Activated CD4-positive, alpha-beta T cell treated with anti-CD3 and anti-CD28 coated beads, Interleukin-2, amount 50 U/mL, for 24 hours (primary cell): ENCODE data around the gene IQSEC3.

Experiments
- DNase-seq, 2 donors: peaks; one replicate each; pipeline ENCODE4 v3.0.0-alpha.2; 2020; ENCODE audit warnings: low read depth in 1 of 2, low spot score in 1 of 2

IQSEC3 gene

GRCh38 chr12:162467-163307 is 96.1 kb downstream of the IQSEC3 start:
- no peak for DNase-seq

- DNase-seq = no peak
Measured at GRCh38 chr12:163406-163986, 96.9 kb downstream of the IQSEC3 start.

- DNase-seq = no peak
Measured at GRCh38 chr12:164207-164606, 97.6 kb downstream of the IQSEC3 start.

GRCh38 chr12:165862-166368 is 99.3 kb downstream of the IQSEC3 start:
- no peak for DNase-seq

- no peak for DNase-seq
Measured at GRCh38 chr12:166425-167075, 100.0 kb downstream of the IQSEC3 start.

GRCh38 chr12:167959-168600 is 101.5 kb downstream of the IQSEC3 start:
- DNase-seq = no peak

GRCh38 chr12:168763-169525 is 102.4 kb downstream of the IQSEC3 start:
- DNase-seq = no peak

- DNase-seq = no peak
Measured at GRCh38 chr12:169528-170370, 103.2 kb downstream of the IQSEC3 start.

GRCh38 chr12:170371-171225 is 104.0 kb downstream of the IQSEC3 start:
- no peak for DNase-seq

- DNase-seq = no peak
Measured at GRCh38 chr12:171276-171675, 104.7 kb downstream of the IQSEC3 start.

- DNase-seq = no peak
Measured at GRCh38 chr12:171743-172676, 105.4 kb downstream of the IQSEC3 start.

GRCh38 chr12:172732-173161 is 106.2 kb downstream of the IQSEC3 start:
- DNase-seq = no peak

- DNase-seq = no peak
Measured at GRCh38 chr12:174124-174523, 107.6 kb downstream of the IQSEC3 start.

- no peak for DNase-seq
Measured at GRCh38 chr12:174596-174995, 108.0 kb downstream of the IQSEC3 start.

GRCh38 chr12:175250-175649 is 108.7 kb downstream of the IQSEC3 start:
- no peak for DNase-seq

- no peak for DNase-seq
Measured at GRCh38 chr12:175759-176158, 109.2 kb downstream of the IQSEC3 start.

GRCh38 chr12:176321-177181 is 110.0 kb downstream of the IQSEC3 start:
- DNase-seq = no peak
